GM19351 (cell line): ENCODE results near the gene KIF2A.
"Not testable (repeated sequence)": the region's sequence is repeated elsewhere in the genome, so short reads cannot be mapped to it uniquely, and the experiment has no call there.

Experiments
- ATAC-seq: cut with Tn5 transposase; IDR thresholded peaks from one replicate; pipeline ENCODE4 v1.9.1; 2021; ENCODE audit warnings: mild to moderate bottlenecking, moderate library complexity; ENCODE audit not compliant: unreplicated experiment

KIF2A gene

GRCh38 chr5:62289813-62290212 is 16.2 kb upstream of the KIF2A start:
- ATAC-seq, result no peak

- ATAC-seq, result not testable (repeated sequence)
Measured at GRCh38 chr5:62291829-62292228, 14.2 kb upstream of the KIF2A start.

- ATAC-seq, result no peak
Measured at GRCh38 chr5:62296998-62297397, 9.0 kb upstream of the KIF2A start.

- ATAC-seq, result no peak
Measured at GRCh38 chr5:62298118-62298517, 7.9 kb upstream of the KIF2A start.

GRCh38 chr5:62299101-62299500 is 6.9 kb upstream of the KIF2A start:
- no peak for ATAC-seq

GRCh38 chr5:62299600-62299999 is 6.4 kb upstream of the KIF2A start:
- no peak for ATAC-seq

- ATAC-seq, result no peak
Measured at GRCh38 chr5:62305358-62305714, 670 bp upstream of the KIF2A start.

GRCh38 chr5:62306323-62306895 is 403 bp downstream of the KIF2A start:
- peak; percentile 23 for ATAC-seq

GRCh38 chr5:62306896-62307689 is 1.1 kb downstream of the KIF2A start:
- peak; percentile 25 for ATAC-seq

- ATAC-seq, result no peak
Measured at GRCh38 chr5:62308439-62308838, 2.4 kb downstream of the KIF2A start.

GRCh38 chr5:62309107-62309506 is 3.1 kb downstream of the KIF2A start:
- ATAC-seq, result no peak

- ATAC-seq, result no peak
Measured at GRCh38 chr5:62310426-62311143, 4.6 kb downstream of the KIF2A start.

GRCh38 chr5:62312036-62312435 is 6.0 kb downstream of the KIF2A start:
- no peak for ATAC-seq

GRCh38 chr5:62312674-62313073 is 6.7 kb downstream of the KIF2A start:
- no peak for ATAC-seq

GRCh38 chr5:62314213-62314830 is 8.3 kb downstream of the KIF2A start:
- ATAC-seq, result no peak

- ATAC-seq, result no peak
Measured at GRCh38 chr5:62315376-62316175, 9.6 kb downstream of the KIF2A start.

GRCh38 chr5:62316176-62316502 is 10.1 kb downstream of the KIF2A start:
- no peak for ATAC-seq

- ATAC-seq, result no peak
Measured at GRCh38 chr5:62317810-62318209, 11.8 kb downstream of the KIF2A start.

GRCh38 chr5:62322484-62322883 is 16.5 kb downstream of the KIF2A start:
- no peak for ATAC-seq

GRCh38 chr5:62326302-62326701 is 20.3 kb downstream of the KIF2A start:
- peak; percentile 79 for ATAC-seq

GRCh38 chr5:62326702-62327101 is 20.7 kb downstream of the KIF2A start:
- ATAC-seq, result no peak
